Esophagus mucosa (tissue), 1 donor: ENCODE results near the gene CARMIL3. TPM values are rescaled to one million over a fixed set of nuclear protein-coding genes. Genes with fewer than 3 reads are reported as not detected.
"Not testable (repeated sequence)": the region's sequence is repeated elsewhere in the genome, so short reads cannot be mapped to it uniquely, and the experiment has no call there.

Experiments
- ATAC-seq: fragments of 200-7000 bp; cut with Tn5 transposase; one replicate; pipeline ENCODE4 v1.9.1; 2020
- total RNA-seq: library from RNA; stranded (reverse); gene quantifications from one replicate; pipeline ENCODE4 v1.2.4, GENCODE V29; 2023
- donor health status: DM: yes; HTN: yes; CAD: no.

CARMIL3 gene
- total RNA-seq, 1 donor from 2014 or later = 0.48 TPM

- no peak for ATAC-seq
Measured at GRCh38 chr14:24095271-24096068, 43.7 kb downstream of the CARMIL3 start.

DNA sequence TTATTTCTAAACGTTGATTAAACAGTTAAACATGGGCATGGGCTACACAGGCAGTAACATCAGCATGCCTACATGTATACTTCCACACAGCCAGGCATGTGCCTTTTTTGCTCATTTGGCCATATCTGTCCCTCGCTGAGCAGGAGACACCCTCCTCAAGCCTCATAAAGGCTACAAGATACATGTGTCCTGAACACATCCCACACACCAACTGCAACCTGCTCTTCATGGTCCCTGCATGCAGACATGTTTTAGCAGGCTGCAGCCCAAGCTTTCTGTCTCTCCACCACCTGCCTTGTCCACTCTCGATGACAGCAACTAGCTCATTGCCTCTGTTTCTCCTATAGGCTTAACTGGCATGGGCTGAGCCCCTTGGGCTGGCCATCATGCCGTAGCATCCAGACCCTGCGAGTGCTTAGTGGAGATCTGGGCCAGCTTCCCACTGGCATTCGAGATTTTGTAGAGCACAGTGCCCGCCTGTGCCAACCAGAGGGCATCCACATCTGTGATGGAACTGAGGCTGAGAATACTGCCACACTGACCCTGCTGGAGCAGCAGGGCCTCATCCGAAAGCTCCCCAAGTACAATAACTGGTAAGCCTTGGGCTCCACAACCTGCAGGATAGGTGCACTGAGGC, 44.9 kb downstream of the CARMIL3 start:
- no peak for ATAC-seq

DNA sequence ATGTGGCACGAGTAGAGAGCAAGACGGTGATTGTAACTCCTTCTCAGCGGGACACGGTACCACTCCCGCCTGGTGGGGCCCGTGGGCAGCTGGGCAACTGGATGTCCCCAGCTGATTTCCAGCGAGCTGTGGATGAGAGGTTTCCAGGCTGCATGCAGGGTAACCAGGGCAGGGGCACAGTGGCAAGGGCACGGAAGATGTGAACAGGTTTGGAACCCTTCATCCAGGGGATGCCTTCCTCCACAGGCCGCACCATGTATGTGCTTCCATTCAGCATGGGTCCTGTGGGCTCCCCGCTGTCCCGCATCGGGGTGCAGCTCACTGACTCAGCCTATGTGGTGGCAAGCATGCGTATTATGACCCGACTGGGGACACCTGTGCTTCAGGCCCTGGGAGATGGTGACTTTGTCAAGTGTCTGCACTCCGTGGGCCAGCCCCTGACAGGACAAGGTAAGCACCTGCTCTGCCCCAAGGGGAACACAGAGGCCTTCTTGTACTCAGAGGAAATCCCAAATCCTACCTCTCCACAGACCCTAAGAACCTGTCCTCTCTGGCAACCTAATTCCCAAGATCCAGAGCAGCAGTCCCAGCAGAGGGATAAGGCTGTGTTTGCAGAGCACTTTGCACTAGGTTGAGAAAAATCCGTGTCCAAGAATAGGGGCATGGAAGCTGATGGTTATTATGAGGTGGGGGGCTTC, 46.6 kb downstream of the CARMIL3 start:
- ATAC-seq = no peak

DNA sequence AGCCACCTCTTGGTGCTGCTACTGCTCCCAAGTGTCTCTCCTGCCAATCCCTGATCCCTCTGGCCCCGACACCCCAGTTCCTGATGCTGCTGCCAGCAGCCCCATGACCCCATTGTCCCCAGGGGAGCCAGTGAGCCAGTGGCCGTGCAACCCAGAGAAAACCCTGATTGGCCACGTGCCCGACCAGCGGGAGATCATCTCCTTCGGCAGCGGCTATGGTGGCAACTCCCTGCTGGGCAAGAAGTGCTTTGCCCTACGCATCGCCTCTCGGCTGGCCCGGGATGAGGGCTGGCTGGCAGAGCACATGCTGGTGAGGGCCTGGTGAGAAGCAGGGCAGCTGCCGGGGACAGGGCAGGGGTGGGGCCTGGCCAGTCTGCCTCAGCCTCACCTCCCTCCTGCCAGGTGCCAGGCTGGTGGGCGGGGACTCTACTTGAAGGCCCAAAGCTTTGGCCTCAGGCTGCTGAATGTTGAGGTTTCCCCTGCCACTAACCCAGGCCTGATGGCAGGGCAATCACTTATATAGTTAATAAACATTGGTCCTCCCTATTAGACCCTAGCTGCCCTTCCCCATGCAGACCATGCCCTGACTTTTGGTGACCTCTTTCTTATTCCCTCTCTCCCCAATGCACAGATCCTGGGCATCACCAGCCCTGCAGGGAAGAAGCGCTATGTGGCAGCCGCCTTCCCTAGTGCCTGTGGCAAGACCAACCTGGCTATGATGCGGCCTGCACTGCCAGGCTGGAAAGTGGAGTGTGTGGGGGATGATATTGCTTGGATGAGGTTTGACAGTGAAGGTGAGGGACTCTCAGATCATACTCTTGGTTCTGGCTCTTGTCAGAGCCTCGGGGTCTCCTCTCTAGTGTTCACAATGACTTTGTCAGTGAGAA, 47.4 kb downstream of the CARMIL3 start:
- ATAC-seq = no peak

- ATAC-seq = no peak
Measured at GRCh38 chr14:24100197-24100981, 48.6 kb downstream of the CARMIL3 start.

DNA sequence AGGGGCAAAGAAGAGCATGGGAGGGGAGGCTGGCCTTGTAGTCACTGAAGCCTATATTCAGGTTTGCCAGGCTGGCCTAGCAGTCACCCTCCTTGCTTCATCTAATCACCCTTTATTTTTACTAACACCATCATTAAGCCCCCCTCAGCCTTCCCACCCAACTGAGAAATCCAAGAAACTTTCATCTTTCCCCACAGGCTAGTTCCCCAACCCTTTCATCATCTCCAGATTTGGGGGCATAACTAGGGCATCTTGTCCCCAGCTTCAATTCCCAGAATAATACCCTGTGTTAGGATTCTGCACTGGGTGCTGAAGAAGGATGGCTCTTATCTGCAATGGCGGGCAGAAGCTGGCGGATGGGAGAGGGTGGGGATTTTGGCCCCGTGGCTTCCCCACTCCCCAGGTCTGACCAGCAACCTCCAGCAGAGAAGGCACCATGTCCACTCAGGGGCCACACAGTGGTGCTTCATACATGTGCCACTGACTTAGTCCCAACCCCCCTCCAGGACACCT, 49.2 kb downstream of the CARMIL3 start:
- no peak for ATAC-seq

GRCh38 chr14:24102357-24103048, 50.7 kb downstream of the CARMIL3 start:
- no peak for ATAC-seq

DNA sequence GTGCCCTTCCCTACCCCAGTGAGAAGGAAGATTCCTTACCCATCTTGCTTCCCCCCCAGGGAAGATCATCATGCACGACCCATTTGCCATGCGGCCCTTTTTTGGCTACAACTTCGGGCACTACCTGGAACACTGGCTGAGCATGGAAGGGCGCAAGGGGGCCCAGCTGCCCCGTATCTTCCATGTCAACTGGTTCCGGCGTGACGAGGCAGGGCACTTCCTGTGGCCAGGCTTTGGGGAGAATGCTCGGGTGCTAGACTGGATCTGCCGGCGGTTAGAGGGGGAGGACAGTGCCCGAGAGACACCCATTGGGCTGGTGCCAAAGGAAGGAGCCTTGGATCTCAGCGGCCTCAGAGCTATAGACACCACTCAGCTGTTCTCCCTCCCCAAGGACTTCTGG, 51.6 kb downstream of the CARMIL3 start:
- ATAC-seq = peak; percentile 19

DNA sequence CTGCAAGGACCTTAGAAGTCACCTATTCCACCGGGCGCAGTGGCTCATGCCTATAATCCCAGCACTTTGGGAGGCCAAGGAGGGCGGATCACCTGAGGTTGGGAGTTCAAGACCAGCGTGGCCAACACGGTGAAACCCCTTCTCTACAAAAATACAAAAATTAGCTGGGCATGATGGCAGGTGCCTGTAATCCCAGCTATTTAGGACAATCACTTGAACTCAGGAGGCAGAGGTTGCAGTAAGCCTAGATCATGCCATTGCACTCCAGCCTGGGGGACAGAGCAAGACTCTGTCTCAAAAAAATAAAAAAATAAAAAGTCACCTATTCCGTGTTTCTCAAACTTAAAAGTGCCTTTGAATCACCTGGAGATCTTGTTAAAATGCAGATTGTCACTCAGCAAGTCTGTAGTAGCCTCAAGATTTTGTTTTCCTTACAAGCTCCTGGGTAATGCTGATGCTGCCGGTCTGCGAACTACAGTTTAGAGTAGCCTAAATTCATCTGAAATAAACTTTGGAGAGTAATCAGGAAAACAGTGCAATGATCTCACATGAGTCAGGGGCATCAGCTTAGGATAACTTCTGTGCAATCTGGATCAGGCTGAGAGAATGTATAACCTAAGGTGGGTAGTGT, 53.9 kb downstream of the CARMIL3 start:
- not testable (repeated sequence) for ATAC-seq

- ATAC-seq = no peak
Measured at GRCh38 chr14:24106672-24107271, 55.0 kb downstream of the CARMIL3 start.

GRCh38 chr14:24108336-24108874, 56.6 kb downstream of the CARMIL3 start:
- ATAC-seq = no peak

GRCh38 chr14:24110060-24110459, 58.3 kb downstream of the CARMIL3 start:
- no peak for ATAC-seq

GRCh38 chr14:24110523-24110922, 58.7 kb downstream of the CARMIL3 start:
- no peak for ATAC-seq

GRCh38 chr14:24113379-24113800, 61.6 kb downstream of the CARMIL3 start:
- no peak for ATAC-seq

DNA sequence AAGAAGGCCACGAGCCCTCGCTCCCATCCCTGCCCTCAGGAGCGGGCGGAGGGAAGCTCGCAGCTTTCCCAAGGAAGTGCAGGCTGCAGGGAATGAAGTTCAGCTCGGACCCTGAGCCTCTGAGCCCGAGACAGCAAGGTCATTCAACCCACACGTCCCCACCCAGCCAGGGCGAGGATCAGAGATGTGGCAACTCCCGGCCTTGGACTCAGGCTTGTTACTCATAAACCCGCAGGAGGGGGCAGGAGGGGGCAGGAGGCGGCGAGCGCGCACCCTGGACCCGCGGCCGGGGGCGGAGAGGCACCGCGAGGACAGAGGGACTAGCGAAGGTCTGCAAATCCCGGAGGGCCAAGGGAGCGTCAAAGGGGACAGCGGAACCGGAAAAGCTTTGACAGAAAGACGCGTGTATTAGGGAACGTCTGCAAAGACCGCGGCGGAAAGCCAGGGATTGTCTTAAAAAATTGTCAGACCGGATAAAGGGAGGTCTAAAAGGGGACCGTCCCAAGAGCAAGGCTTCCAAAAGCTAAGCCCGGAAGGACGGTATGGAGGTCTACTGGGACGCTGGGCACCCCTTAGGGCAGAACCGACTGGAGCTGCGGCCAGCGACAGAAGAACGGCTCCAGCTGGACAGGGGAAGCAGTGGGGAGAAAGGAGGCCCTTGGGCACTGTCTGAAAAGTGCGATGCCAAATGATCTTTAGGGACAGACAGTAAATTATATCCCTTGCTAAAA, 62.2 kb downstream of the CARMIL3 start:
- ATAC-seq = peak; percentile 59

GRCh38 chr14:24114532-24115421, 63.0 kb downstream of the CARMIL3 start, which contains the start of the genes DCAF11 and NRL:
Gene DCAF11 (plus strand): TSS chr14:24114777. CDS start chr14:24115595, 818 bp downstream.
Gene NRL (minus strand): TSS chr14:24114949. CDS start chr14:24082848, 32,101 bp downstream.
- ATAC-seq = peak; percentile 96

DNA sequence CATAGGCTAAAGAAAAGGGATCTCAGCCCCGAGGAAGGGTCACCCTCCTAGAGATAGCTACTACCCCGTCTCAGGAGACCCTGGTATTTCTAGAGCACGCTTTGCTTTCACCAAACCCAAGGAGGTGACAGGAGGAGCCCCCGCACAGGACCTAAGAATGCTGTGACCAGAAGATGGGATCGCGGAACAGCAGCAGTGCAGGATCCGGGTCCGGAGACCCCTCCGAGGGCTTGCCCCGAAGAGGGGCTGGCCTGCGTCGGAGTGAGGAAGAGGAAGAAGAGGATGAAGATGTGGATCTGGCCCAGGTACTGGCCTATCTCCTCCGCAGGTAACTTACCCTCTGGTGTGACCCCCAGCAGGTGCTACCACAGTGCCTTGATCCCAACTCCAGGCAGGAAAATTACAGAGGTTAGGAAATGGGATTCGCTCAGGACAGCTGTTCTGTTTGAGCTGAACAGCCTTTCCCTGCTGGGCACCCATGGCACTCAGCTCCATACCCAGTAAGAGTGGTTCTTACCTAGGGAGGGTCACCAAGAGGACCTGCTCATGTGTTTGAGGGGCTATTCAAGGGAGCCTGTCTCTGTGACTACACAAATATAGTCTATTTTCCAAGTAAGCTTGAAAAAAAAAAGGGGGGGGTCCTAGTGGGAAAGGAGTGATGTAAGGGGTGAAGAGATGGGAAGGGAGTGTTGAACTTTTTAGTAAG, 63.8 kb downstream of the CARMIL3 start:
- no peak for ATAC-seq
